HG03460 (cell line): ENCODE results near the gene ALG6.
"Not testable (repeated sequence)": the region's sequence is repeated elsewhere in the genome, so short reads cannot be mapped to it uniquely, and the experiment has no call there.

ENCODE experiments used
- ATAC-seq: cut with Tn5 transposase; IDR thresholded peaks from one replicate; pipeline ENCODE4 v1.9.1; 2021; ENCODE audit not compliant: unreplicated experiment

The ALG6 gene

DNA sequence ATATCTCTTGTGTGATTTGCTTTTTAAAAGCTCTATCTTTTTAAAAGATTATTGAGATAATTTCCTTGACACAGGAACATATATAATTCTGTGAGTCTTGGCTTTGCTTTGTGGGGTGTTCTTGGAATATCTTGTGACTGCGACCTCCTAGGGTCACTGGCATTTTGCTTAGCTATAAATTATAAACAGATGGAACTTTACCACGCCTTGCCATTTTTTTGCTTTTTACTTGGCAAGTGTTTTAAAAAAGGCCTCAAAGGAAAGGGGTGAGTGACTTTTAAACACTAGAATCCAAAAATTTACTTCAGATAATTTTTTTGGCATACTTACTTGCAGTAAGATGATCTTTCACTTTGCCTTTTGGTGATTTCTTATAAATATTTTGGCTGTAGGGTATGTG is 43.6 kb downstream of the ALG6 start:
- ATAC-seq, result no peak

DNA sequence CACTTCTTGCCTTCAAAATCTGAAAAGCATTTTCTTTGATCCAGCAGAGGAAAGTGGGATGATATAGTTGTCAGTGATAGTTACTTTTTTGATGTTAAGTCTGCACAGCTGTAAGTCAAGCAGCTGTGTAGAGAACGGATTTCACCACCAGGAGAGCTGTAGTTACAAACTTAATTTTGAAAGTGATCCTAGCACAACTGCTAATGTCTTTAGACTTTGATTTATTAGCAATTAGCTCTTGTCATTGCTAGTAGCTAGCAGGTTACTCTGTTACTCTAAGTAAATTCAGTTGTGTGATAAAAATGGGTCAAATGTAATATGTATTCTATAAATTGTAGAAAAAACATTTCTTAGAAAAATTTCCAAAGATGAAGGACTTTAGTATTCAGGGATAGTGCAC is 46.0 kb downstream of the ALG6 start:
- ATAC-seq, result no peak

DNA sequence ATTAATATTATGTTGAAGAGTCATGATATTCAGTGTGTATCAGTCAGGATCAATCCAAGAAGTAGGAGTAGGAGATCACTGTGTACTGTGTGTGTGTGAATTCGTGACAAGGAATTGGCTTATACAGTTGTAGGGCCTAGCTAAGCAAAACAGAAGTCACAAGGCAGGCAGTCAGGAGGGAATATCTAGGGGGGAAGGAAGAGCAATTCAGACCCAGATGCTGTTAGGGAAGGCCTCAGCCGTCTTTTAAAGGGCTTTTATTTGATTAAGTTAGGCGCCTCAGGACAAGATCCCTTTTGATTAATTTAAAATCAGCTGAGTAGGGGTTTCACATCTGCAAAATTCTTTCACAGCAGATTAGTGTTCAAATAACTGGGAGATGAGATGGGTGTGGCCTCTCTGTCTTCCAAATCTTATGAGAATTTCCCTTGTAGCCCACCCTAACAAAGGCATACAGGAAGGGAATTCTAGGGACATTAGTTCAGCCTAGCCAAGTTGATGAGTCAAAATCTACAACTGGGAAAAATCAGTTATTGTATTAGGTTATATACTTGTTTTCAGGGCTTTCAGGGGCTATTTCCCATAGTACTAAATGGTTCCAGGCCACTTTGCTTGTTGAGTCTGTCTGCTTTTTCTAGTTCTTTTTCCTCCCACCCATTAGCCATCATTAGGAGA is 47.4 kb downstream of the ALG6 start:
- ATAC-seq, result no peak

DNA sequence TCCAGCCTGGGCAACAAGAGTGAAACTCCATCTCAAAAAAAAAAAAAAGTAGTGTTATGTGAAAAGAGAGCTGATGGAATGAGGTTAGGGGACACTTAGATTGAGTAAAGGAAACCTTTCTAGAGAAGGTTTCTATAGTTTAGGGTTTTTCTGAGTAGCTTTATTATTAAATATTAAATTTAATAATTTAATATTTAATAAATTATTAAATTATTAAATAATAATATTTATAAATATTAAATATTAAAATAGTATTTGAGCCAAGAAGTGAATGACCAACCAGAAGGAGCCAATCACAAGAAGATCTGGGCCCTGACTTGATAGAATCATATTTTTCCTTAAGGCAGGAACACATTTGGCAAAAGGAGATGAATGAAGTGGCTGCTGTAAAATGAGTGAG is 50.7 kb downstream of the ALG6 start:
- ATAC-seq, result no peak

DNA sequence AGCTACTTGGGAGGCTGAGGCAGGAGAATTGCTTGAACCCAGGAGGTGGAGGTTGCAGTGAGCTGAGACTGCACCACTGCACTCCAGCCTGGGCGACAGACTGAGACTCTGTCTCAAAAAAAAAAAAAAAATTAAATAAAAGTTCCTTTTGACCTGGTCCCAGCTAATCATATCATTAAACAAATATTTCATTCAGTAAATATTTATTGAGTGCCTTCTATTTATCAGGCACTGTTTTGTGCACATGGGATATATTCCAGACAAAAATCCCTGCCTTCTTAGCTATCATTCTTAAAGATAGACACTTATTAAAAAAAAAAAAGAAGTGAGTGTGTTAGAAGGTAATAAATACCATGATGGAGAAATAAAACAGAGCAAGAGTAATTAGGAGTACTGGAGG is 53.3 kb downstream of the ALG6 start:
- ATAC-seq, result not testable (repeated sequence)

- no peak for ATAC-seq
Measured at GRCh38 chr1:63423649-63424048, 56.2 kb downstream of the ALG6 start.

GRCh38 chr1:63428815-63429214 is 61.4 kb downstream of the ALG6 start:
- ATAC-seq, result no peak

DNA sequence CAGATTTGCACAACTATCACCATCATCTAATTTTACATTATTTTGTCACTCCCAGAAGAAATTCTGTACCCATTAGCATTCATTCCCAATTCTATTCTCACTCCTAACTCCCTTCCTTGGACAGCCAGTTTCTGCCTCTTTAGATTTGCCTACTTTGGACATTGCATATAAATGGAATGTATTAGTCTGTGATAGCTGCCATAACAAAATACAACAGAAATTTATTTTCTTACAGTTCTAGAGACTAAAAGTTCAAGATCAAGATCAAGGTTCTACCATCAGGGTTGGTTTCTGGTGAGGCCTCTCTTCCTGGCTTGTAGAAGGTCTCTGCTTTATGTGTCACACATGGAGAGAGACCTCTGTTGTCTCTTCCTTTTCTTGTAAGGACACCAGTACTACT is 61.9 kb downstream of the ALG6 start:
- no peak for ATAC-seq

DNA sequence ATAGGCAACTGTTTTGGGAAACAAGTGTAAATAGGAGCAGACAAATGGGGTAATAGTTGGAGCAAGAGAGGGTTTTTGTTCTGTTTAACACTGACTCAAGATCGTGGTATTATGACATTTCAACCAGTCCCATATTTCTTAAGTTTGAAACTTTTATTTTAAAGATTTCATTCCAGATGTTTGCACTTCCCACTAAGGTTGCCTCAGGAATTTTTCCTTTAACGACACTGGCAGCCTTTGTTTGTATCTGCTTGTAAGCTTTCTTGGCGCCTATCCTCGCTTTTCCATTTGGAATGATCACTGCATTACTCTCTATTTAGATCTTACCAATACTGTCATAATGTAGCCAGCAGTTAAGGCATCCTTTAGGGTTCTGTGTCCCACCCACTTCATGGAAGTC is 67.7 kb downstream of the ALG6 start:
- no peak for ATAC-seq

- no peak for ATAC-seq
Measured at GRCh38 chr1:63442141-63442475, 74.7 kb downstream of the ALG6 start.

DNA sequence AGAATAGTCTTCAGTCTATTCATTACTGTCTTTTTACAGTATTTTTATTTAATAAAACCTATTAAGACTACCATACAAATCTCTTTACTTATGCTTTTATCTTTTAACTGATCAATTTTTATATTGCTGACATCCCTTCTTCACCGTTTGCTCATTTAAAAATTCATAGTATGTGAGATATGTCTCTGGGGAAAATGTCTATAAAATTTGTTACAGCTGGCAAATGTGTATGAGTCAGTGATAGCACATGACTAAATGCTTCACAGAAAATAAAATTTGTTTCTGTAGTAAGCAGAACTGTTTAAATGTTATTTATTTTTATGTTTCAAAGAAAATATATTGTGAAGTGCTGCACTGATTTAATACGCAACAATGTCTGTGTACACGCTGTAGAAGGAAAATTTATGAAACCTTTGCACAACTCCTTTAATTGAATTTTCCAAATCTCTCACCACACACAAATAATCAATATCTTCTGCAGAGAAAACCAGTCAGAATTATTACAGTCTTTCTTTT is 81.4 kb downstream of the ALG6 start:
- ATAC-seq, result no peak

GRCh38 chr1:63450416-63450815 is 83.0 kb downstream of the ALG6 start:
- ATAC-seq, result no peak

DNA sequence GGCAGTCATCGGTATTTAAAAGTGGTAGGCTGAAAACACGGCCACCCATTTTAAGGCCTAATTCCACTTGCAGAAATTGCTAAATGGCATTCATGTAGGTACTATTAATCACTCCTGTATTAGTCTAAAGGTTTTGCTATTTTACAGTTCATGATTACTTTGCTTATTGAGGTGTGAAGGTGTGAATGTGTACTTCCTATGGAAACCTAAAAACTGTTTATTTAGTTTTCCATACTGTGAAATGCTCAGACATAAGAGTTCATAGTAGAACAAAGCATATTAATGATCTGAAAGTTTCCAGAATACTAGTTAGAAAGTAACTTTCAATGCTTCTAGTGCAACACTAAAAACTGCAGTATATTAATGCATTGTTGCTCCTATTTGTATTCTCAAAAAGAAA is 85.8 kb downstream of the ALG6 start:
- ATAC-seq, result no peak

- no peak for ATAC-seq
Measured at GRCh38 chr1:63454269-63454668, 86.8 kb downstream of the ALG6 start.

DNA sequence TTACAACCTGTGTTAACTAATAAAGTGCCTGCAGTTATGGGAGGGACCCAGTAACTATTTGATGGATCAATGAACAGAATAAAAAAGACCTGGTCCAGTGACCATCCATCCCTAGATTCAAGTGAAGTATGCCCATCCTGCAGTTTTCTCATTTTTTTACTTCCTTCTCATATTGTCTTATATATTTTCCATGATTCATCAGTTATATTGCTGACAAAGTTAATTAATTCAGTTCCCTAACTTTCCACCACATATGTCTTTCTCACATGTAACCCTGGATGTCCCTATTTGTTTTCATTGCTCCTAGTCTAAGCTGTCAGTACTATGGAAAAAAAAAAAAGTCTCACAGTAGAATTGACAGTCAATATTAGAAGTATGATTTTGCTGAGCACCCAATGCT is 91.3 kb downstream of the ALG6 start:
- no peak for ATAC-seq

- no peak for ATAC-seq
Measured at GRCh38 chr1:63461661-63462230, 94.3 kb downstream of the ALG6 start.

DNA sequence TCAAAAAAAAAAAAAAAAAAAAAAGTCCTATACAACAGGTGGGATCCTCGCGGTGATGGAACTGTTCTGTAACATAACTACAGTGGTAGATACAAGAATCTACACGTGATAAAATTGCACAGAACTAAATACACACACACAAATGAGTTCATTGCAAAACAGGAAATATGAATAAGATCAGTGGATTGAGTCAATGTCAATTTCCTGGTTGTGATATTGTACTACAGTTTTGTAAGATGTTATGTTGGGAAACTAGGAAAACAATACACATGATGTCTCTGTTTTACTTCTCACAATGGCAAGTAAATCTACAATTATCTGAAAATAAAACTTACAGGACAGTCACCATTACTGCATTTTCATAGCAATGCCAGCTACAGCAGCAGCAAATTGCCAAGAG is 95.8 kb downstream of the ALG6 start:
- ATAC-seq, result no peak

GRCh38 chr1:63466181-63466580 is 98.8 kb downstream of the ALG6 start:
- ATAC-seq, result no peak

- ATAC-seq, result no peak
Measured at GRCh38 chr1:63466759-63467158, 99.3 kb downstream of the ALG6 start.

DNA sequence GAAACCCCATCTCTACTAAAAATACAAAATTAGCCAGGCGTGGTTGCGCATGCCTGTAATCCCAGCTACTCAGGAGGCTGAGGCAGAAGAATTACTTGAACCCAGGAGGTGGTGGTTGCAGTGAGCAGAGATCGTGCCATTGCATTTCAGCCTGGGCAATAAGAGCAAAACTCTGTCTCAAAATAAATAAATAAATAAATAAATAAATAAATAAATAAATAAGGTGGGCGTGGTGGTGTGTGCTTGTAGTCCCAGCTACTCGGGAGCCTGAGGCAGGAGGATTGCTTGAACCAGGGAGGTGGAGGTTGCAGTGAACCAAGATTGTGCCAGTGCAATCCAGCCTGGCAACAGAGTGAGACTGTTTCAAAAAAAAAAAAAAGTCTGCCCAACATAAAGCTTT is 101.3 kb downstream of the ALG6 start:
- ATAC-seq, result not testable (repeated sequence)

- no peak for ATAC-seq
Measured at GRCh38 chr1:63475761-63476160, 108.3 kb downstream of the ALG6 start.

- ATAC-seq, result no peak
Measured at GRCh38 chr1:63480057-63480456, 112.6 kb downstream of the ALG6 start.

GRCh38 chr1:63486629-63487028 is 119.2 kb downstream of the ALG6 start:
- ATAC-seq, result no peak
